Activated CD4-positive, alpha-beta T cell treated with anti-CD3 and anti-CD28 coated beads for 36 hours (primary cell): ENCODE results near the gene COX7B2. TPM values are rescaled to one million over a fixed set of nuclear protein-coding genes. Genes with fewer than 3 reads are reported as not detected.

Experiments
- ATAC-seq: fragments of 200-7000 bp; cut with Tn5 transposase; one replicate; pipeline ENCODE4 v1.10.0; 2021; ENCODE audit warnings: mild to moderate bottlenecking, moderate library complexity
- CTCF ChIA-PET: fragments of 350-600 bp; sonication (Branson Sonifier 250); formaldehyde crosslinking; loops from one replicate; lab custom pipeline; 2021; ENCODE audit warnings: antibody characterized with exemption; lab: Charles Lee
- POLR2A ChIA-PET: fragments of 350-600 bp; sonication (Branson Sonifier 250); formaldehyde crosslinking; loops from one replicate; lab custom pipeline; 2021; ENCODE audit warnings: antibody characterized with exemption, inconsistent platforms; lab: Charles Lee
- DNase-seq: peaks from one replicate; pipeline ENCODE4 v3.0.0-alpha.2; 2020
- H3K27ac Mint-ChIP-seq: one replicate; pipeline ENCODE4 v1.8.0; 2021; ENCODE audit warnings: mixed read lengths
- H3K27me3 Mint-ChIP-seq: one replicate; pipeline ENCODE4 v1.8.0; 2021; ENCODE audit warnings: mixed read lengths
- H3K36me3 Mint-ChIP-seq: one replicate; pipeline ENCODE4 v1.8.0; 2021; ENCODE audit warnings: low read depth, mixed read lengths
- H3K4me1 Mint-ChIP-seq: one replicate; pipeline ENCODE4 v1.8.0; 2021; ENCODE audit warnings: mixed read lengths
- H3K4me3 Mint-ChIP-seq: one replicate; pipeline ENCODE4 v1.8.0; 2021; ENCODE audit warnings: mild to moderate bottlenecking, moderate library complexity, mixed read lengths
- H3K9me3 Mint-ChIP-seq: one replicate; pipeline ENCODE4 v1.8.0; 2021; ENCODE audit warnings: low read depth, mixed read lengths
- intact Hi-C, 2 experiments: fragments of 100-400 bp; cut with DNase I in 1 of 2; cut with micrococcal nuclease in 1 of 2; formaldehyde crosslinking; loops; one replicate each; pipeline versions ENCODE4 v1.14.2 to v1.15.1; 2022 to 2024; cut with DNase I, micrococcal nuclease
- total RNA-seq, 2 experiments: library from RNA; stranded (reverse); gene quantifications; one replicate each; pipeline ENCODE4 v1.2.3, GENCODE V29; 2021

Gene COX7B2
- total RNA-seq, 2 experiments from 2014 or later: not detected

DNA sequence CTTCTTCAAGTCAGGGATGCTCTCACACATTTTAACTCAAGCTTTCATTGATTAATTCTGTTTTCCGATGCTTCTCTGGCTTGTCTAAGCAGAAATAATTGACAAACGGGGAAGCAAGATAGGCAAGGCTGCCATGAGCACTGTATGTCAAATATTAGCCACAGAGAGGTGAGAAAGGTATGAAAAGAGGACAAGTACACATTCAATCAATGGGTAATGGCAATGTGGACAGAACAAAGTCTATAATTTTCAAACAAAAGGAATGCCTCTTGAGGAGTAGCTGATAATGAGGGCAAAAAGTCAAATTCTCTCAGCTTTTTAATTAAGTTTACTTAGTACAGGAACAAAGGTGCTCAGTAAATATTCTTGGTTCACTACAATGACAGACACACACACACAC, 19.6 kb downstream of the COX7B2 start:
- Mint-ChIP-seq H3K4me3 (no peak overlapping the region), H3K4me1 (no peaks in the 10 kb centered on the region), H3K27ac (no peak overlapping the region), H3K27me3 (peaks cover 9% of the 10 kb centered on the region), H3K9me3 (peaks cover 3% of the 10 kb centered on the region), H3K36me3 (no peaks in the 10 kb centered on the region)
- ATAC-seq (no peak), DNase-seq (no peak)
- intact Hi-C loops: no loop called here
- ChIA-PET POLR2A (no interaction called here), CTCF (no interaction called here)

- DNase-seq (no peak), ATAC-seq (no peak)
- Mint-ChIP-seq H3K9me3 (no peaks in the 10 kb centered on the region), H3K36me3 (no peaks in the 10 kb centered on the region), H3K27me3 (peaks cover 9% of the 10 kb centered on the region), H3K4me1 (no peaks in the 10 kb centered on the region), H3K27ac (no peak overlapping the region), H3K4me3 (no peak overlapping the region)
- ChIA-PET POLR2A (no interaction called here), CTCF (interaction anchor here (0.7 kb wide), 1 partner anchor 204 kb away, joined by 3 read pairs; no protein-coding TSS in a partner anchor)
- intact Hi-C loops: no loop called here
These were observed 22.3 kb downstream of the COX7B2 start for GRCh38 chr4:46886711-46887110.

GRCh38 chr4:46878641-46879040, 30.4 kb downstream of the COX7B2 start:
- intact Hi-C loops: no loop called here
- ATAC-seq (no peak), DNase-seq (no peak)
- Mint-ChIP-seq H3K27me3 (no peaks in the 10 kb centered on the region), H3K9me3 (no peaks in the 10 kb centered on the region), H3K27ac (no peak overlapping the region), H3K4me1 (no peaks in the 10 kb centered on the region), H3K4me3 (no peak overlapping the region), H3K36me3 (no peaks in the 10 kb centered on the region)
- CTCF ChIA-PET: no interaction called here
- POLR2A ChIA-PET: no interaction called here

GRCh38 chr4:46874811-46875210, 34.2 kb downstream of the COX7B2 start:
- DNase-seq (no peak), ATAC-seq (no peak)
- H3K4me3 Mint-ChIP-seq: no peak overlapping the region
- ChIA-PET POLR2A (no interaction called here), CTCF (no interaction called here)
- H3K9me3 Mint-ChIP-seq: no peaks in the 10 kb centered on the region
- H3K36me3 Mint-ChIP-seq: no peaks in the 10 kb centered on the region
- intact Hi-C loops: no loop called here
- H3K4me1 Mint-ChIP-seq: no peaks in the 10 kb centered on the region
- no peaks in the 10 kb centered on the region for H3K27me3 Mint-ChIP-seq
- no peak overlapping the region for H3K27ac Mint-ChIP-seq

GRCh38 chr4:46870411-46870810, 38.6 kb downstream of the COX7B2 start:
- Mint-ChIP-seq H3K27me3 (peaks cover 2% of the 10 kb centered on the region), H3K36me3 (no peaks in the 10 kb centered on the region), H3K27ac (no peak overlapping the region), H3K4me3 (no peak overlapping the region), H3K9me3 (no peaks in the 10 kb centered on the region), H3K4me1 (no peaks in the 10 kb centered on the region)
- ChIA-PET POLR2A (no interaction called here), CTCF (no interaction called here)
- no peak for DNase-seq
- ATAC-seq: no peak
- intact Hi-C loops: no loop called here

DNA sequence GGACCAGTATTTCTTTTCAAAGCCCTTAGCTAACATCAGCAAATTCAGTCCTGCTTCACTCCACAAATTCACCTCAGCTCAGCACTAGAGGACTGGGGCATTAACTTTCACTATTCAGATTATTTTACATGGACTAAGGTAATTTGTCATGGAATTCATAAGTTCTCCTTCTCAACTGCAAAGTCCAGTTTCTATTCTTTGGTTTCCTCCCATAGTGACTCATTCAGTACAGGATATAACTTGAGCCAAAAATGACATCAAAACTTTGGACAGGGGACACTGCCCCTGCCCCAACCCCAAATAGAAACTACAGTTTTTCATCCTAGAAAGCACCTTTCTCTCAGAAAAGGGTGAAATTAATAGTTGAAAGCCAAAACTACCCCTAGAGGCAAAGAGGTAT, 52.7 kb downstream of the COX7B2 start:
- H3K9me3 Mint-ChIP-seq: no peaks in the 10 kb centered on the region
- H3K4me1 Mint-ChIP-seq: no peaks in the 10 kb centered on the region
- DNase-seq: no peak
- H3K4me3 Mint-ChIP-seq: no peak overlapping the region
- CTCF ChIA-PET: no interaction called here
- H3K36me3 Mint-ChIP-seq: no peaks in the 10 kb centered on the region
- POLR2A ChIA-PET: no interaction called here
- no peak for ATAC-seq
- no peak overlapping the region for H3K27ac Mint-ChIP-seq
- intact Hi-C loops: no loop called here
- H3K27me3 Mint-ChIP-seq: peaks cover 2% of the 10 kb centered on the region

GRCh38 chr4:46852800-46853199, 56.2 kb downstream of the COX7B2 start:
- no peak for ATAC-seq

GRCh38 chr4:46850026-46850425, 59.0 kb downstream of the COX7B2 start:
- Mint-ChIP-seq H3K9me3 (no peaks in the 10 kb centered on the region), H3K4me3 (no peak overlapping the region), H3K4me1 (no peaks in the 10 kb centered on the region), H3K36me3 (no peaks in the 10 kb centered on the region), H3K27me3 (peaks cover 2% of the 10 kb centered on the region), H3K27ac (no peak overlapping the region)
- no peak for ATAC-seq
- no peak for DNase-seq
- POLR2A ChIA-PET: no interaction called here
- intact Hi-C loops: no loop called here
- CTCF ChIA-PET: interaction anchor here (1.6 kb wide), 1 partner anchor 534 kb away, joined by 5 read pairs; no protein-coding TSS in a partner anchor

More at GRCh38 chr4:46852800-46853199, 56.2 kb downstream of the COX7B2 start:
- Mint-ChIP-seq H3K27ac (no peak overlapping the region), H3K9me3 (no peaks in the 10 kb centered on the region), H3K4me1 (no peaks in the 10 kb centered on the region), H3K36me3 (no peaks in the 10 kb centered on the region), H3K27me3 (peaks cover 2% of the 10 kb centered on the region), H3K4me3 (no peak overlapping the region)
- ChIA-PET POLR2A (no interaction called here), CTCF (no interaction called here)
- DNase-seq: no peak
- intact Hi-C loops: no loop called here

DNA sequence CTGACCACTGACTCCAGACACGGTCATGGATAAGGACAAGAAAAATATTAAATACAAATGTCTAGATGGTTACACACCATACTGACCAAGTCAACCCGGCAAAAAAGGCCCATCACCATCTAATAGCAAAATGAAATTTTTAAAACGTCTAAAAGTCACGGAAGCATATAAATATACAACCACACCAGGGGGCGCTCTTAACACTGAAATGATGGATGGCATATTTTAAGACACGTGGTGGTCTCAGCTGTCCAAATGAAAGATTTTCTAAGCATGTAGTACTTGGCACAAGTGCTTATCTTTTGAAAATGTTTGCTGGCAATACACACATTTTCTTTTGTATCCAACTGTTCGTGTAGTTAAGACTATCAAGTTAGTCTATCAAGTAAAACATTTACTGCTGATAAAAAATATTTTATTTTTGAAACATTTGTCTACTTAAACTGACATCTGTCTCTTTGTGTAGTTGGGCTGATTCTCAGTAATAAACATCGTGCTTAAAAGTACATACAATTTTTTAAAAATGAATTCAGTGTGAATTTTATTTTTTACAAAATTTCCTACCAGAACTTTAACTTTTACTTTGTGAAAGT, 64.6 kb downstream of the COX7B2 start:
- Mint-ChIP-seq H3K27me3 (no peaks in the 10 kb centered on the region), H3K36me3 (no peaks in the 10 kb centered on the region), H3K9me3 (no peaks in the 10 kb centered on the region), H3K4me1 (no peaks in the 10 kb centered on the region), H3K27ac (no peak overlapping the region), H3K4me3 (no peak overlapping the region)
- intact Hi-C loops: loop anchor here (1.0 to 5.0 kb wide), 6 partner anchors 188 to 720 kb away; partner anchors contain the start of gene GABRB1 (in 1 of the 2)
- ChIA-PET POLR2A (no interaction called here), CTCF (interaction anchor here (0.6 to 2.7 kb wide), 8 partner anchors 8 to 1089 kb away, joined by 3 to 15 read pairs (median 4); partner anchors contain the start of gene GABRB1)
- DNase-seq (peak; percentile 65), ATAC-seq (no peak)

DNA sequence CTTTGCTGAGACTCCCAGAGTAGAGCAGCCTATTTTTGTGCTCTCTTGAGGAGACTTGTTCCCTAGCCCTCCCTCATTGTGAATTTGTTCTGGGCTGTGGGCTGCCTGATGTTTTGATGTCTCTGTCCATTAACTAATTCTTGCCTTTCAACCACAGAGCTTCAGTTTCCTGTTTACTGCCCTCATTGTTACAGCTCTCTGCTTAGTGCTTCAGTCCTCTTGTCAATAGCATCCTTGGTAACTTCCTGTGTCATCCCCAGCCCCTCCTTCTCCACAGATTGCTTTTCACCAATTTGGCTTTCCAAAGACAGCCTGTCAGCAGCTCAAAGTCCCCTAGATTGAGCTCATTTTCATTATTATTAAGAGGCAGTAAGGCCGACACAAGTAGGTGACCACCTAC, 69.9 kb downstream of the COX7B2 start:
- intact Hi-C loops: no loop called here
- POLR2A ChIA-PET: no interaction called here
- ATAC-seq: no peak

GRCh38 chr4:46837639-46838038, 71.4 kb downstream of the COX7B2 start:
- ATAC-seq (no peak), DNase-seq (no peak)
- Mint-ChIP-seq H3K27ac (no peak overlapping the region), H3K27me3 (no peaks in the 10 kb centered on the region), H3K4me1 (no peaks in the 10 kb centered on the region), H3K36me3 (no peaks in the 10 kb centered on the region), H3K4me3 (no peak overlapping the region), H3K9me3 (no peaks in the 10 kb centered on the region)
- intact Hi-C loops: no loop called here
- ChIA-PET POLR2A (no interaction called here), CTCF (no interaction called here)

More for the DNA sequence above, 69.9 kb downstream of the COX7B2 start:
- Mint-ChIP-seq H3K27ac (no peak overlapping the region), H3K4me1 (no peaks in the 10 kb centered on the region), H3K4me3 (no peak overlapping the region), H3K27me3 (no peaks in the 10 kb centered on the region), H3K9me3 (no peaks in the 10 kb centered on the region), H3K36me3 (no peaks in the 10 kb centered on the region)
- CTCF ChIA-PET: no interaction called here
- no peak for DNase-seq

- intact Hi-C loops: no loop called here
- Mint-ChIP-seq H3K27ac (no peak overlapping the region), H3K36me3 (no peaks in the 10 kb centered on the region), H3K4me1 (no peaks in the 10 kb centered on the region), H3K4me3 (no peak overlapping the region), H3K9me3 (no peaks in the 10 kb centered on the region), H3K27me3 (no peaks in the 10 kb centered on the region)
- DNase-seq (no peak), ATAC-seq (no peak)
- ChIA-PET CTCF (interaction anchor here (0.6 to 0.9 kb wide), 2 partner anchors 8 to 1607 kb away, joined by 3 to 5 read pairs; no protein-coding TSS in a partner anchor), POLR2A (no interaction called here)
These were observed 72.5 kb downstream of the COX7B2 start for GRCh38 chr4:46836584-46836983.
